ENCODE results near the gene GGT6. TPM values are rescaled to one million over a fixed set of nuclear protein-coding genes. Genes with fewer than 3 reads are reported as not detected.
A peak's percentile ranks its signal among the peaks of the same experiment; 100 is the strongest.

GGT6 gene
- total RNA-seq, 4 donors from 2014 or later: 64.6 to 187 (median 134) TPM

DNA sequence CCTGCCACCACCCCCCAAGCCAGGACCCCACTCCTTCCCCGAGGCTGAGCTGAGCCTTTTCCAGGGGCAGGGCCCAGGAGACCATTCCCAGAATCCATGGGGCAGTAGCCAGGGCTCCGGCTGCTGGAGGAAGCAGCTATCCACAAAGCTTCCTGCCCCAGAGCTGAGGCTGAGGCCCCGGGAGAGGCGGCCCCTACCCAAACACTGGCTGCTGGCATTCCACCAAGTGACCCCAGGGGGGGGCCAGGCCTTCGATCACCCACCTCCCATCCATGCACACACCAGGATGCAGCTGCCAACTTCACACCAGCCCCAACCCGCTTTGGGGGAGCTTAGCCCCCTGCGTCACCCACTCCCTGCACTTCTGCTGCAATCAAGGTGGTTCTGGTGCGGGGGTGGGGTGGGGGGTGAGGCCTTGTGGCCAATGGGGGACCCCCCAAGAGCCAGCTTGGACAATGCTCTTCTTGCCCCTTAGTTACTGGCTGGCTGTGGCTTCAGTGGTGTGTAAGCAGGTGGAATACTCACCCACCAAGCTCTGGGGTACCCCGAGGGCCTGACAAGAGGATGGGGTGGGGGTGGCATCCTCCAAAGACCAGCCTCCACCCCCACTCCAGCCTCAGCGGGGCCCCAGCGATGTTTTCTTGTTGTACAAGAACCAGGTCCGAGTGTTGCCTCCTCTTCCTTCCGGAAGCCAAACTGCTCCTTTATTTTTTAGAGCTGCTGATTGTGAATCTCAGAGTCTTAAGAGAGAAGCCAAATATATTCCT lies 22.0 kb downstream of the GGT6 start:
- no peak overlapping the region for H3K4me3 ChIP-seq
- no peaks in the 10 kb centered on the region for H3K27me3 ChIP-seq
- WGBS: 61% methylated on average over 7 of the region's 13 CpGs
- peaks cover 58% of the 10 kb centered on the region for H3K36me3 ChIP-seq
- peaks cover 69% of the 10 kb centered on the region for H3K4me1 ChIP-seq
- no peaks in the 10 kb centered on the region for H3K9me3 ChIP-seq
- TF ChIP-seq POLR2AphosphoS5 (IDR thresholded peaks at IDR 0.05): no peak
- TF ChIP-seq CTCF (IDR thresholded peaks at IDR 0.05): no peak
- TF ChIP-seq POLR2A (IDR thresholded peaks at IDR 0.05): no peak
- TF ChIP-seq EP300 (IDR thresholded peaks at IDR 0.05): no peak
- DNase-seq (ENCODE audit: low spot score in 2 of 2): no peak
- peak overlapping the region; percentile 56 for H3K27ac ChIP-seq

- peak overlapping the region; percentile 56 for H3K27ac ChIP-seq
- DNase-seq (ENCODE audit: low spot score in 2 of 2): no peak
- TF ChIP-seq EP300 (IDR thresholded peaks at IDR 0.05): no peak
- TF ChIP-seq POLR2A (IDR thresholded peaks at IDR 0.05): no peak
- no peaks in the 10 kb centered on the region for H3K27me3 ChIP-seq
- H3K4me1 ChIP-seq: peaks cover 75% of the 10 kb centered on the region
- 17% methylated on average over 1 of the region's 19 CpGs for WGBS
- peaks cover 50% of the 10 kb centered on the region for H3K36me3 ChIP-seq
- no peak overlapping the region for H3K4me3 ChIP-seq
- no peaks in the 10 kb centered on the region for H3K9me3 ChIP-seq
Observed at GRCh38 chr17:4537451-4538235, 22.7 kb downstream of the GGT6 start.

DNA sequence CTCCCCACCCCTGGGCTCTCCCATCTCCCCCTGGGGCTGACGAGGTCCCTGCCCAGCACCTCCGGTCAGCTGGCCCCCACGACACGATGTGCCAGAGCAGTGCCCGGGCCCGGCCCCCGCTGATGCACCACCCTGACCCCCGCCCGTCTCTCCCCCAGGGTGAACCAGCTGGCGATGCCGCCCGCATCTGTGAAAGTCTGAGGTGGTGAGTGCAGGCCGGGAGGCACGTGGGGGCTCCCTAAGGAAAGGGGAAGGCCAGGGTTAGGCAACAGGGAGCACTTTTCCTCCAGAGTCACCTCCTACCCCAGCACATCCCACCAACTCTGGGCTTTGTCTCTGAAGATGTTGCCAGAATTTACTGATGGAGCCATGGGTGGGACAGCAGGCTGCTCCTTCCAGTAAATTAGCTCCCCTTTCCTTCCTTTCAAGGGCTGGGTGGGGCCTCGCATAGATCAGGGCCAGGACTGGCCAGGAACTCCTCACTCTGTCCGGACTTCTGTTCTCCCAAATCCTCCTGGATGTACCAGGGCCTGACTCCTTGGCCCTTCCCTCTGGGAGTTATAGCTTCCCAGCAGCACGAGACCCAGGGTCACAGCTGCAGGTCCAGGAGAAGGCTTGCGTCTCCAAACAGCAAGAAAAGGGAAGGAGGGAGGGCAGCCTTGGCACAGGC lies 23.5 kb downstream of the GGT6 start:
- no peak for DNase-seq (ENCODE audit: low spot score in 2 of 2)
- no peaks in the 10 kb centered on the region for H3K9me3 ChIP-seq
- H3K36me3 ChIP-seq: peaks cover 42% of the 10 kb centered on the region
- no peak for TF ChIP-seq POLR2A (IDR thresholded peaks at IDR 0.05)
- no peak for TF ChIP-seq EP300 (IDR thresholded peaks at IDR 0.05)
- TF ChIP-seq CTCF (IDR thresholded peaks at IDR 0.05): no peak
- TF ChIP-seq POLR2AphosphoS5 (IDR thresholded peaks at IDR 0.05): no peak
- H3K27ac ChIP-seq: peak overlapping the region; percentile 56
- 21% methylated on average over 7 of the region's 18 CpGs for WGBS
- peaks cover 75% of the 10 kb centered on the region for H3K4me1 ChIP-seq
- H3K4me3 ChIP-seq: peak overlapping the region; percentile 10
- H3K27me3 ChIP-seq: no peaks in the 10 kb centered on the region

GRCh38 chr17:4536259-4536741 lies 24.1 kb downstream of the GGT6 start:
- Histone ChIP-seq H3K9me3 (no peaks in the 10 kb centered on the region), H3K27ac (peak overlapping the region; percentile 56), H3K4me3 (peak overlapping the region; percentile 10), H3K4me1 (peaks cover 70% of the 10 kb centered on the region), H3K27me3 (no peaks in the 10 kb centered on the region), H3K36me3 (peaks cover 36% of the 10 kb centered on the region)
- TF ChIP-seq POLR2AphosphoS5 (IDR thresholded peaks at IDR 0.05) (no peak), POLR2A (IDR thresholded peaks at IDR 0.05) (no peak), CTCF (IDR thresholded peaks at IDR 0.05) (no peak), EP300 (IDR thresholded peaks at IDR 0.05) (no peak)
- 50% methylated on average over 19 of the region's 19 CpGs for WGBS
- DNase-seq (ENCODE audit: low spot score in 2 of 2): no peak

DNA sequence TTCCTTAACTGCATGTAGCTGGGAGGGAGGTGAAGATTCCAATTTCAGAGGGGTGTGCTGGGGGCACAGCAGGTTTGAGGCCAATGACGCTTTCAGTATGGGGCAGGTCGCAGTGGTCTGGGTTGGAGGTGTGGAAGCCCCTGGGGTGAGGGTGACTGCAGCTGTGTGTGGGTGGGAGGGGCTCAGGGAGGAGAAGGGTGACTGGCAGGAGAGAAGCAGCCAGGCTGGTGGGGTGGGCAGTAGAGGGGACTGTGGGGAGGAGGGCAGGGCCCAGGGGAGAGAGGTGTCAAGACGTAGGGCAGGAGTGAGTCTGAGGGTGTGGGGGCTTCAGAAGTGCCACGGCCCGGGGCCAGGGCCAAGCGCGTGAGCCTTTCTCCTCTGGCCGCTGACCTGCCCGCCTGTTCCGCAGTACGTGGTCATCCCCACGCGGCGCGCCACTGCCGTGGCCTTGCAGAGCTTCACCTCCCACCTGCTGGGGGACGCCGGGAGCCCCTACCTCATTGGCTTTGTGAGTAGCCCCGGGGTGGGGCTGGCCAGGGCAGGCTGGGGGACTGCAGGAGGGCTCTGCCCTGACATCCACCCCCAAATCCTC lies 24.6 kb downstream of the GGT6 start:
- H3K27ac ChIP-seq: peak overlapping the region; percentile 56
- H3K4me1 ChIP-seq: peaks cover 64% of the 10 kb centered on the region
- no peaks in the 10 kb centered on the region for H3K9me3 ChIP-seq
- whole genome bisulfite sequencing: 77% methylated on average over 17 of the region's 19 CpGs
- peaks cover 31% of the 10 kb centered on the region for H3K36me3 ChIP-seq
- no peak for DNase-seq (ENCODE audit: low spot score in 2 of 2)
- peak overlapping the region; percentile 10 for H3K4me3 ChIP-seq
- TF ChIP-seq POLR2A (IDR thresholded peaks at IDR 0.05) (no peak), EP300 (IDR thresholded peaks at IDR 0.05) (no peak)
- H3K27me3 ChIP-seq: no peaks in the 10 kb centered on the region
